OCI-LY7 (cell line): ENCODE measurements around the gene SRBD1. TPM values are rescaled to one million over a fixed set of nuclear protein-coding genes. Genes with fewer than 3 reads are reported as not detected.

Experiments used
- BruUV-seq: library from RNA; stranded (reverse); fragments of 400-500 nt; replicated peaks from 2 replicates; lab custom pipeline; 2021; lab: Mats Ljungman, UMichigan
- CTCF ChIA-PET: fragments of 300-600 bp; sonication (Branson Sonifier 250); formaldehyde crosslinking; loops from one replicate; lab custom pipeline; 2022; ENCODE audit warnings: antibody characterized with exemption; ENCODE audit not compliant: unreplicated experiment; lab: Charles Lee
- POLR2A ChIA-PET: fragments of 300-600 bp; sonication (Branson Sonifier 250); formaldehyde crosslinking; loops from one replicate; lab custom pipeline; 2022; ENCODE audit warnings: antibody characterized with exemption; lab: Charles Lee
- DNase-seq: peaks from one replicate; pipeline ENCODE4 v3.0.0-alpha.2; 2015; ENCODE audit warnings: low spot score
- H2AFZ ChIP-seq: fragments of 200-600 bp; sonication (generic), shearing (Covaris generic); 2 replicates; pipeline ENCODE4 v1.6.1; 2014; ENCODE audit warnings: mild to moderate bottlenecking, antibody characterized with exemption, low read length, moderate library complexity
- H3K27ac ChIP-seq: fragments of 200-600 bp; sonication (generic); 2 replicates; pipeline ENCODE4 v1.5.1; 2014; ENCODE audit warnings: mixed run types, low read depth, mild to moderate bottlenecking, moderate library complexity, low read length, inconsistent platforms; ENCODE audit not compliant: poor library complexity, severe bottlenecking
- H3K36me3 ChIP-seq: fragments of 200-600 bp; sonication (generic); 2 replicates; pipeline ENCODE4 v1.6.1; 2014; ENCODE audit warnings: mild to moderate bottlenecking, antibody characterized with exemption, low read length, moderate library complexity, mixed read lengths; ENCODE audit not compliant: insufficient read depth
- H3K4me1 ChIP-seq: fragments of 200-600 bp; sonication (generic); 2 replicates; pipeline ENCODE4 v1.5.1; 2014; ENCODE audit warnings: mild to moderate bottlenecking, low read length; ENCODE audit not compliant: insufficient read depth, poor library complexity, severe bottlenecking
- H3K4me2 ChIP-seq: fragments of 200-600 bp; sonication (generic); 2 replicates; pipeline ENCODE4 v1.6.1; 2014; ENCODE audit warnings: mild to moderate bottlenecking, low read length
- H3K4me3 ChIP-seq: fragments of 200-600 bp; sonication (generic); 2 replicates; pipeline ENCODE4 v1.5.1; 2014; ENCODE audit warnings: mild to moderate bottlenecking, low read depth, low read length; ENCODE audit not compliant: poor library complexity, severe bottlenecking
- H3K79me2 ChIP-seq: fragments of 200-600 bp; sonication (generic); 2 replicates; pipeline ENCODE4 v1.6.1; 2016; ENCODE audit warnings: low read depth, mild to moderate bottlenecking, low read length, moderate library complexity, mixed read lengths; ENCODE audit not compliant: insufficient read depth
- H3K9me2 ChIP-seq: fragments of 200-600 bp; sonication (generic); 2 replicates; pipeline ENCODE4 v1.6.1; 2016; ENCODE audit warnings: mild to moderate bottlenecking, low read length, mixed read lengths; ENCODE audit not compliant: insufficient read depth
- H3K9me3 ChIP-seq: fragments of 200-600 bp; sonication (generic); 2 replicates; pipeline ENCODE4 v1.6.1; 2014; ENCODE audit warnings: mild to moderate bottlenecking, mixed run types, low read length, mixed read lengths
- H4K20me1 ChIP-seq: fragments of 200-600 bp; sonication (generic); 2 replicates; pipeline ENCODE4 v1.6.1; 2014; ENCODE audit warnings: mild to moderate bottlenecking, antibody characterized with exemption, low read length, moderate library complexity, mixed read lengths; ENCODE audit not compliant: insufficient read depth
- CTCF ChIP-seq: fragments of 200-600 bp; sonication (generic); conservative IDR thresholded peaks from 2 replicates; pipeline ENCODE4 v1.5.1; 2014; ENCODE audit warnings: mild to moderate bottlenecking, antibody characterized with exemption, low read length, moderate library complexity, mixed read lengths
- EZH2phosphoT487 ChIP-seq: fragments of 200-600 bp; sonication (generic); IDR thresholded peaks from 2 replicates; pipeline ENCODE4 v1.6.1; 2018; ENCODE audit warnings: low read depth, borderline replicate concordance, mild to moderate bottlenecking, mixed run types, antibody characterized with exemption, low read length, moderate library complexity, mixed read lengths
- intact Hi-C: fragments of 100-400 bp; cut with micrococcal nuclease; formaldehyde crosslinking; loops from one replicate; pipeline ENCODE4 v1.10.0; 2022; ENCODE audit not compliant: unreplicated experiment
- total RNA-seq, 2 experiments: library from RNA; depleted of rRNA in 1 of 2; stranded (reverse); fragments of >200 nt in 1 of 2; shearing (Covaris generic) in 1 of 2; gene quantifications; 2 replicates each; pipeline ENCODE4 v1.2.3, GENCODE V29; 2014 to 2022

The SRBD1 gene
- total RNA-seq, 2 experiments from 2014 or later, result 13.9 to 16.0 TPM

GRCh38 chr2:45404807-45405297, 206.2 kb downstream of the SRBD1 start:
- CTCF ChIA-PET, result no interaction called here
- Histone ChIP-seq H3K79me2 (no peaks in the 10 kb centered on the region), H3K36me3 (0 out of 2 replicates have a peak, but pooled peaks cover 3% of the 10 kb centered on the region), H3K9me2 (no peaks in the 10 kb centered on the region), H3K4me2 (no peak overlapping the region), H3K9me3 (no peaks in the 10 kb centered on the region), H3K4me1 (peaks cover 2% of the 10 kb centered on the region), H3K27ac (no peak overlapping the region), H4K20me1 (no peaks in the 10 kb centered on the region), H2AFZ (no peak overlapping the region), H3K4me3 (no peak overlapping the region)
- no peak for DNase-seq
- BruUV-seq, result no TSS peak
- POLR2A ChIA-PET, result no interaction called here
- TF ChIP-seq EZH2phosphoT487 (no peak), CTCF (no peak)
- intact Hi-C loops, result no loop called here

- TF ChIP-seq EZH2phosphoT487 (no peak), CTCF (no peak)
- no peak overlapping the region for H3K4me3 ChIP-seq
- H2AFZ ChIP-seq, result no peak overlapping the region
- no peaks in the 10 kb centered on the region for H3K4me1 ChIP-seq
- CTCF ChIA-PET, result no interaction called here
- H3K9me2 ChIP-seq, result no peaks in the 10 kb centered on the region
- no peak for DNase-seq
- POLR2A ChIA-PET, result interaction anchor here (1.0 to 1.2 kb wide), 2 partner anchors 9 to 30 kb away, joined by 3 to 4 read pairs; no protein-coding TSS in a partner anchor
- no peak overlapping the region for H3K4me2 ChIP-seq
- no peaks in the 10 kb centered on the region for H3K9me3 ChIP-seq
- H3K79me2 ChIP-seq, result no peaks in the 10 kb centered on the region
- intact Hi-C loops, result no loop called here
- no peaks in the 10 kb centered on the region for H3K36me3 ChIP-seq
- BruUV-seq, result no TSS peak
- H4K20me1 ChIP-seq, result no peaks in the 10 kb centered on the region
- H3K27ac ChIP-seq, result no peak overlapping the region
These were observed 208.0 kb downstream of the SRBD1 start for GRCh38 chr2:45403036-45403435.

GRCh38 chr2:45401431-45401922, 209.6 kb downstream of the SRBD1 start:
- Histone ChIP-seq H3K4me2 (no peak overlapping the region), H3K36me3 (no peaks in the 10 kb centered on the region), H3K79me2 (no peaks in the 10 kb centered on the region), H3K9me3 (no peaks in the 10 kb centered on the region), H3K9me2 (no peaks in the 10 kb centered on the region), H4K20me1 (no peaks in the 10 kb centered on the region), H2AFZ (no peak overlapping the region), H3K4me1 (peaks cover 4% of the 10 kb centered on the region), H3K4me3 (no peak overlapping the region), H3K27ac (no peak overlapping the region)
- CTCF ChIA-PET, result no interaction called here
- no TSS peak for BruUV-seq
- intact Hi-C loops, result no loop called here
- no peak for TF ChIP-seq CTCF
- no peak for TF ChIP-seq EZH2phosphoT487
- DNase-seq, result no peak
- POLR2A ChIA-PET, result interaction anchor here (0.9 kb wide), 1 partner anchor 34 kb away, joined by 3 read pairs; no protein-coding TSS in a partner anchor
